ENCODE measurements around the gene OR4Q3. TPM values are rescaled to one million over a fixed set of nuclear protein-coding genes. Genes with fewer than 3 reads are reported as not detected.
"Not testable (repeated sequence)": the region's sequence is repeated elsewhere in the genome, so short reads cannot be mapped to it uniquely, and the experiment has no call there.

The OR4Q3 gene
- polyA plus RNA-seq, 1 experiment = not detected

GRCh38 chr14:19771895-19772430, 28.6 kb downstream of the OR4Q3 start:
- POLR2A ChIA-PET = no interaction called here
- H3K4me3 ChIP-seq (ENCODE audit: low read depth, low read length) = no peak overlapping the region
- no peak for TF ChIP-seq CTCF (IDR thresholded peaks at IDR 0.05; ENCODE audit: insufficient read depth, low read depth, low read length)
- no peak for DNase-seq (ENCODE audit: low read depth)
- no peaks in the 10 kb centered on the region for H3K36me3 ChIP-seq (ENCODE audit: control insufficient read depth, insufficient read depth, low read length)
- CTCF ChIA-PET = no interaction called here
- H3K27me3 ChIP-seq (ENCODE audit: control insufficient read depth, insufficient read depth, low read length) = no peaks in the 10 kb centered on the region

DNA sequence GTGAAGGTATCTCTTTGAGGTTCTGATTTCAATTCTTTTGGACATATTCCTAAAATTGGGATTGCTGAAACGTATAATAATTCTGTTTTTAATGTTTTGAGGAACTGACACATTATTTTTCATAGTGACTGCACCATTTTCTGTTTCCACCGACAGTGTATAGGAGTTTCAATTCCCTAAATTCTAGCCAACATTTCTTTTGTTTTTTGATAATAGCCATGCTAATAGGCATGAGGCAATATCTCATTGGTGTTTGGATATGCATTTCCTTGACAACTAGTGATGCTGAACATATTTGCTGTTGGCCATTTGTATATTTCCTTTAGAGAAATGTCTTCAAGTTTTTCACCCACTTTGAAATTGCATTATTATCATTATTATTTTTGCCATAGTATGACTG, 29.1 kb downstream of the OR4Q3 start:
- DNase-seq (ENCODE audit: low read depth); H3K27me3 ChIP-seq (ENCODE audit: control insufficient read depth, insufficient read depth, low read length); H3K4me3 ChIP-seq (ENCODE audit: low read depth, low read length); POLR2A ChIA-PET; H3K36me3 ChIP-seq (ENCODE audit: control insufficient read depth, insufficient read depth, low read length); CTCF ChIA-PET: not testable (repeated sequence)

DNA sequence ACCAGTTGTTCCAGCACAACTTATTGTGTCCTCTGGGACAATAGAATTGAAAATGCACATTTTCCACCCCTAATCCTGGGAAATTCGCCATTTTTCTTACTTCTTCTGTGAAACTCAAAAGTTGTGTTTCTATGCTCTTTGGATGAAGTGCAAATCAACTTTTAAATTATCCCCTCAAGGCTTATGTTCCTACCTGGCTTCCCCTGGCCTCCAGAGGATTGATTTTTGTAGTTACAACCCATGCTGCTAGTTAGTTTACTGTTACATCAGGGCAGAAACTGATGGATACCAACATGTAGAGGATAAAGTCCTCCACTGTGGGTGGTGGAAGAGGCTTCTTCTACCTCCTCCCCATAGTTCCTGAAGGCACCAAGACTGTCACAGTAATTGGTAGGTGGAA, 29.8 kb downstream of the OR4Q3 start, which contains the start of gene OR4M1:
OR4M1 (plus strand) TSS at position 301 of the 400 bp plus-strand sequence. CDS start 6,819 bp downstream, outside the sequence.
- H3K36me3 ChIP-seq (ENCODE audit: control insufficient read depth, insufficient read depth, low read length); DNase-seq (ENCODE audit: low read depth); H3K4me3 ChIP-seq (ENCODE audit: low read depth, low read length); CTCF ChIA-PET; H3K27me3 ChIP-seq (ENCODE audit: control insufficient read depth, insufficient read depth, low read length); POLR2A ChIA-PET: not testable (repeated sequence)

GRCh38 chr14:19775587-19775986, 32.2 kb downstream of the OR4Q3 start:
- H3K4me3 ChIP-seq (ENCODE audit: low read depth, low read length) = no peak overlapping the region
- no peaks in the 10 kb centered on the region for H3K36me3 ChIP-seq (ENCODE audit: control insufficient read depth, insufficient read depth, low read length)
- no peak for TF ChIP-seq CTCF (IDR thresholded peaks at IDR 0.05; ENCODE audit: insufficient read depth, low read depth, low read length)
- H3K27me3 ChIP-seq (ENCODE audit: control insufficient read depth, insufficient read depth, low read length) = no peaks in the 10 kb centered on the region
- ChIA-PET POLR2A (no interaction called here), CTCF (no interaction called here)
- DNase-seq (ENCODE audit: low read depth) = no peak

GRCh38 chr14:19785848-19786247, 42.5 kb downstream of the OR4Q3 start:
- H3K36me3 ChIP-seq (ENCODE audit: control insufficient read depth, insufficient read depth, low read length); POLR2A ChIA-PET; CTCF ChIA-PET; H3K4me3 ChIP-seq (ENCODE audit: low read depth, low read length); H3K27me3 ChIP-seq (ENCODE audit: control insufficient read depth, insufficient read depth, low read length); DNase-seq (ENCODE audit: low read depth): not testable (repeated sequence)

DNA sequence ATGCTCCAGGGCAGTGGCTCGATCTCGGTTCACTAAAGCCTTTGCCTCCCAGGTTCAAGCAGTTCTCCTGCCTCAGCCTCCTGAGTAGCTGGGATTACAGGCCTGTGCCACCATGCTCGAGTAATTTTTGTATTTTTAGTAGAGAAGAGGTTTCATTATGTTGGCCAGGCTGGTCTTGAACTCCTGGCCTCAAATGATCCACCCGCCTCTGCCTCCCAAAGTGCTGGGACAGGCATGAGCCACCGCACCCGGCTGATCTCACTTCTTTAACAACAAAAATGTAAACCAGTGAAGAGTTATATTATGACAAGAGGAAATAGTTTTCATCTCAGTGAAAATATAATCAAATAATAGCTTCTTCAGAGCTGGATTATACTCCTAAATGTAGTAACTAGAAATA, 43.9 kb downstream of the OR4Q3 start:
- H3K4me3 ChIP-seq (ENCODE audit: low read depth, low read length); DNase-seq (ENCODE audit: low read depth); POLR2A ChIA-PET; H3K36me3 ChIP-seq (ENCODE audit: control insufficient read depth, insufficient read depth, low read length); H3K27me3 ChIP-seq (ENCODE audit: control insufficient read depth, insufficient read depth, low read length); CTCF ChIA-PET: not testable (repeated sequence)

DNA sequence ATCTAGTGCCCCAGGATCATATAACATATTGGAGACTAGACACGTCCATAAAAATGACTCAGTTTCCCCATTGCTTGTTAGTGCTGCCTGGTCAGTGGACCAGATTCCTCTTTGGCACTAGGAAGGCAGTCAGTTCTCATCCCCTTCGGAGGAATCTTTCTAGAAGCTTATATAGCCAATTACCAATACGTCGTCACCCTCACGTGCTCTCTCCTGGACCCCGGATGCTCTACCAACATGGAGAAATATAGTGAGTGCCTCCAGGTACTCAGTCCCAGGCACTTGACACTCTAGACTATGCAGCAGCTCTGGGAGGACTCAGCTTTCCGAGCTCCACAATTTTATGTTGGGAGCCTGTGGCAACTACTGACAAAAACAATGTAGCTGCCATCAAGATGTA, 44.8 kb downstream of the OR4Q3 start:
- POLR2A ChIA-PET; DNase-seq (ENCODE audit: low read depth); H3K36me3 ChIP-seq (ENCODE audit: control insufficient read depth, insufficient read depth, low read length); CTCF ChIA-PET; H3K27me3 ChIP-seq (ENCODE audit: control insufficient read depth, insufficient read depth, low read length); H3K4me3 ChIP-seq (ENCODE audit: low read depth, low read length): not testable (repeated sequence)

DNA sequence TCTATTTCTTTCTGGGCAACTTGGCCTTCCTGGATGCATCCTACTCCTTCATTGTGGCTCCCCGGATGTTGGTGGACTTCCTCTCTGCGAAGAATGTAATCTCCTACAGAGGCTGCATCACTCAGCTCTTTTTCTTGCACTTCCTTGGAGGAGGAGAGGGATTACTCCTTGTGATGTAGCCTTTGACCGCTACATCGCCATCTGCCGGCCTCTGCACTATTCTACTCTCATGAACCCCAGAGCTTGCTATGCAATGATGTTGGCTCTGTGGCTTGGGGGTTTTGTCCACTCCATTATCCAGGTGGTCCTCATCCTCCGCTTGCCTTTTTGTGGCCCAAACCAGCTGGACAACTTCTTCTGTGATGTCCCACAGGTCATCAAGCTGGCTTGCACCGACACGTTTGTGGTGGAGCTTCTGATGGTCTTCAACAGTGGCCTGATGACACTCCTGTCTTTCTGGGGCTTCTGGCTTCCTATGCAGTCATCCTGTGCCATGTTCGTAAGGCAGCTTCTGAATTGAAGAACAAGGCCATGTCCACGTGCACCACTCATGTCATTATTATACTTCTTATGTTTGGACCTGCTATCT, 53.2 kb downstream of the OR4Q3 start:
- POLR2A ChIA-PET; H3K4me3 ChIP-seq (ENCODE audit: low read depth, low read length); CTCF ChIA-PET; H3K36me3 ChIP-seq (ENCODE audit: control insufficient read depth, insufficient read depth, low read length); DNase-seq (ENCODE audit: low read depth); H3K27me3 ChIP-seq (ENCODE audit: control insufficient read depth, insufficient read depth, low read length): not testable (repeated sequence)

Small RNA genes lying within 50 kb of the gene (small RNA-seq; reads per million reads assigned to genes)
- not detected for gene AL512310.1 (ENCODE audit: insufficient read length, low read depth, low replicate concordance)

Other genes with a start within 250 kb of the OR4Q3 start
- not detected in 2 replicates for gene OR11H2, start 29.7 kb upstream of the OR4Q3 start, polyA plus RNA-seq (2011; rRNA removed)
- gene OR4M1, start 29.9 kb downstream of the OR4Q3 start, polyA plus RNA-seq (2011; rRNA removed) = not detected in 2 replicates
- gene OR4N2, start 60.2 kb downstream of the OR4Q3 start, polyA plus RNA-seq (2011; rRNA removed) = not detected in 2 replicates
- not detected in 2 replicates for gene OR4K2, start 131.6 kb downstream of the OR4Q3 start, polyA plus RNA-seq (2011; rRNA removed)
- not detected in 2 replicates for gene OR4K5, start 177.0 kb downstream of the OR4Q3 start, polyA plus RNA-seq (2011; rRNA removed)
- gene OR4K1, start 187.3 kb downstream of the OR4Q3 start, polyA plus RNA-seq (2011; rRNA removed) = not detected in 2 replicates
- not detected in 2 replicates for gene OR4K15, start 232.0 kb downstream of the OR4Q3 start, polyA plus RNA-seq (2011; rRNA removed)